GM12878 (cell line): ENCODE results near the gene MBOAT7. TPM values are rescaled to one million over a fixed set of nuclear protein-coding genes. Genes with fewer than 3 reads are reported as not detected.

Experiments used
- ATAC-seq: fragments of 200-7000 bp; cut with Tn5 transposase; 3 replicates; pipeline ENCODE4 v1.9.1; 2020; ENCODE audit warnings: mild to moderate bottlenecking, moderate library complexity
- BruUV-seq: library from RNA; stranded (reverse); fragments of 400-500 nt; replicated peaks from 2 replicates; lab custom pipeline; 2021; lab: Mats Ljungman, UMichigan
- CTCF ChIA-PET: fragments of 300-600 bp; sonication (Branson Sonifier 250); formaldehyde crosslinking; extraction: SDS; loops from one replicate; lab custom pipeline; 2021; ENCODE audit warnings: inconsistent platforms; lab: Yijun Ruan, JAX
- POLR2A ChIA-PET: fragments of 350-600 bp; formaldehyde crosslinking; extraction: SDS; loops from one replicate; lab custom pipeline; 2021; ENCODE audit warnings: inconsistent platforms; lab: Charles Lee
- RAD21 ChIA-PET: fragments of 300-600 bp; sonication (Branson Sonifier 250); formaldehyde crosslinking; loops from one replicate; lab custom pipeline; 2023; ENCODE audit warnings: antibody characterized with exemption; ENCODE audit not compliant: unreplicated experiment; lab: Charles Lee
- SMC1A ChIA-PET: fragments of 300-600 bp; sonication (Branson Sonifier 250); formaldehyde crosslinking; loops from one replicate; lab custom pipeline; 2023; ENCODE audit not compliant: unreplicated experiment, uncharacterized antibody; lab: Charles Lee
- DNase-seq: peaks from one replicate; pipeline ENCODE4 v3.0.0-alpha.2; 2011; ENCODE audit warnings: low read depth, low spot score
- FAIRE-seq: peaks from 3 replicates; lab custom pipeline; 2011; peaks lifted over from hg19 to GRCh38; lab: Jason Lieb, UNC
- H2AFZ ChIP-seq: 2 replicates; pipeline ENCODE4 v1.6.0; 2011; ENCODE audit warnings: low read depth, low read length, control low read depth; ENCODE audit not compliant: control insufficient read depth
- H3K27ac ChIP-seq: 2 replicates; pipeline ENCODE4 v1.5.1; 2011; ENCODE audit warnings: control low read depth; ENCODE audit not compliant: control insufficient read depth, insufficient read depth
- H3K27me3 ChIP-seq, 2 experiments: replicated peaks in 1 of 2; 2 replicates each; pipeline versions ENCODE4 v1.6.0 to v1.6.1; 2011; ENCODE audit warnings: low read length in 1 of 2; ENCODE audit not compliant: control insufficient read depth in 2 of 2, insufficient read depth in 2 of 2
- H3K36me3 ChIP-seq, 2 experiments: 2 replicates each; pipeline ENCODE4 v1.5.1; 2011; ENCODE audit warnings: low read length in 1 of 2; ENCODE audit not compliant: control insufficient read depth in 2 of 2, insufficient read depth in 2 of 2
- H3K4me1 ChIP-seq: 2 replicates; pipeline ENCODE4 v1.6.1; 2011; ENCODE audit warnings: mild to moderate bottlenecking, low read length, moderate library complexity, mixed read lengths; ENCODE audit not compliant: control insufficient read depth, insufficient read depth
- H3K4me2 ChIP-seq: 2 replicates; pipeline ENCODE4 v1.6.0; 2011; ENCODE audit warnings: control low read depth; ENCODE audit not compliant: control insufficient read depth, insufficient read depth
- H3K4me3 ChIP-seq: fragments of 200-600 bp; sonication (generic); 2 replicates; pipeline ENCODE4 v1.5.1; 2016
- H3K79me2 ChIP-seq: 2 replicates; pipeline ENCODE4 v1.6.0; 2011; ENCODE audit warnings: low read length; ENCODE audit not compliant: control insufficient read depth, insufficient read depth
- H3K9ac ChIP-seq: 2 replicates; pipeline ENCODE4 v1.8.0; 2011; ENCODE audit warnings: low read length, control low read depth, mixed read lengths; ENCODE audit not compliant: control insufficient read depth, insufficient read depth
- H3K9me3 ChIP-seq: replicated peaks from 3 replicates; pipeline ENCODE4 v1.5.1; 2011; ENCODE audit warnings: mild to moderate bottlenecking, low read length; ENCODE audit not compliant: control insufficient read depth, insufficient read depth
- H4K20me1 ChIP-seq: 2 replicates; pipeline ENCODE4 v1.6.0; 2011; ENCODE audit not compliant: control insufficient read depth, insufficient read depth
- FOS ChIP-seq: IDR thresholded peaks from 3 replicates; pipeline ENCODE4 v1.6.1; 2011; ENCODE audit warnings: borderline replicate concordance; ENCODE audit not compliant: insufficient read length; ENCODE audit errors: extremely low read depth
- JUND ChIP-seq: IDR thresholded peaks from 2 replicates; pipeline ENCODE4 v1.6.1; 2012; ENCODE audit warnings: low read depth, mild to moderate bottlenecking, low read length, improper control_type of control experiment, moderate library complexity
- MEF2B ChIP-seq: fragments of 450-650 bp; IDR thresholded peaks from 2 replicates; pipeline ENCODE4 v1.6.1; 2018; ENCODE audit warnings: mild to moderate bottlenecking, moderate library complexity; ENCODE audit not compliant: partially characterized antibody, poor library complexity, severe bottlenecking
- SMAD1 ChIP-seq: fragments of 450-650 bp; IDR thresholded peaks from 2 replicates; pipeline ENCODE4 v1.6.1; 2018; ENCODE audit warnings: mild to moderate bottlenecking, low read depth; ENCODE audit not compliant: partially characterized antibody
- SMARCA5 ChIP-seq: fragments of 450-650 bp; IDR thresholded peaks from 2 replicates; pipeline ENCODE4 v1.6.1; 2017; ENCODE audit warnings: mild to moderate bottlenecking
- STAT1 ChIP-seq: fragments of 450-650 bp; conservative IDR thresholded peaks from 2 replicates; pipeline ENCODE4 v1.6.1; 2014; ENCODE audit warnings: antibody characterized with exemption, mild to moderate bottlenecking
- TBL1XR1 ChIP-seq: IDR thresholded peaks from 2 replicates; pipeline ENCODE4 v1.6.1; 2012; ENCODE audit warnings: low read depth, low read length, improper control_type of control experiment
- USF1 ChIP-seq: IDR thresholded peaks from 2 replicates; pipeline ENCODE4 v1.6.1; 2011; ENCODE audit warnings: borderline replicate concordance, low read depth, mild to moderate bottlenecking, moderate library complexity, mixed read lengths, low read length; ENCODE audit not compliant: insufficient read depth; ENCODE audit errors: extremely low read length
- WGBS: methylation state at CpG from one replicate; pipeline ENCODE4 v1.1.6; 2016; ENCODE audit warnings: low lambda C conversion rate; ENCODE audit not compliant: insufficient replicate concordance, insufficient coverage; ENCODE audit errors: missing lambda C conversion rate; 5-methylcytosine and 5-hydroxymethylcytosine counted together
- in situ Hi-C: fragments of 300-500 bp; cut with MboI; formaldehyde crosslinking; loops from 9 replicates; pipeline ENCODE4 v1.14.3; 2018; ENCODE audit warnings: mixed read lengths
- intact Hi-C: fragments of 100-400 bp; cut with micrococcal nuclease; formaldehyde crosslinking; loops from one replicate; pipeline ENCODE4 v1.14.2; 2022; ENCODE audit not compliant: unreplicated experiment
- polyA plus RNA-seq, 11 experiments: library from polyadenylated mRNA; depleted of rRNA in 4 of 11; unstranded in 6 of 11; stranded (reverse) in 5 of 11; fragments of >200 nt; fragmentation: Nextera tagmentation in 4 of 11; fragmentation: Illumina TruSeq in 1 of 11; extraction: Ambion mirVana in 4 of 11; extraction: Trizol in 1 of 11; gene quantifications; 1 replicate in 1 of 11; 2 replicates in 10 of 11; pipeline versions ENCODE4 v1.2.1 to v1.2.3, GENCODE V29; 2011 to 2016; ENCODE audit warnings: inconsistent platforms in 2 of 11, missing spikeins in 2 of 11, low read depth in 1 of 11
- total RNA-seq, 4 experiments: library from RNA; depleted of rRNA in 3 of 4; stranded (reverse); fragments of >200 nt in 3 of 4; fragmentation: Illumina TruSeq in 1 of 4; extraction: Trizol in 1 of 4; gene quantifications; 2 replicates each; pipeline versions ENCODE4 v1.2.1 to v1.2.3, GENCODE V29; 2013 to 2021
- TF ChIP-seq, protein P1 (sequence below): fragments of 450-650 bp; IDR thresholded peaks from 2 replicates; pipeline ENCODE4 v1.6.1; 2017; ENCODE audit warnings: low read depth, mild to moderate bottlenecking, moderate library complexity
- TF ChIP-seq, protein P2 (sequence below): fragments of 450-650 bp; IDR thresholded peaks from 2 replicates; pipeline ENCODE4 v1.6.1; 2017; ENCODE audit warnings: mild to moderate bottlenecking, low read depth, inconsistent platforms; ENCODE audit not compliant: poor library complexity, severe bottlenecking

The MBOAT7 gene
- total and polyA plus RNA-seq, 10 of the 15 experiments (the other 5 are each of a cell fraction or from before 2014, with no cell fraction given): 0.69 to 44.5 (median 21.7) TPM

GRCh38 chr19:54128441-54128725, 61.0 kb downstream of the MBOAT7 start:
- Histone ChIP-seq H3K27ac (no peak overlapping the region), H3K4me3 (no peak overlapping the region), H3K9me3 (no peaks in the 10 kb centered on the region), H3K4me2 (no peak overlapping the region), H3K36me3 (peaks cover 0 to 27% of the 10 kb centered on the region in 2 experiments; a peak in 3 of 4 replicates), H4K20me1 (no peaks in the 10 kb centered on the region), H3K27me3 (no peaks in the 10 kb centered on the region), H3K79me2 (no peaks in the 10 kb centered on the region), H3K4me1 (no peaks in the 10 kb centered on the region), H2AFZ (no peak overlapping the region), H3K9ac (no peak overlapping the region)
- POLR2A ChIA-PET: no interaction called here
- ATAC-seq (no peak), FAIRE-seq (no peak), DNase-seq (no peak)
- RAD21 ChIA-PET: no interaction called here
- no TSS peak for BruUV-seq
- intact Hi-C loops (no loop called here), in situ Hi-C loops (loop anchor here (25.0 kb wide), 1 partner anchor 1534 kb away; the partner anchor contains the start of gene U2AF2)
- TF ChIP-seq FOS: no peak
- WGBS: 88% methylated on average over 14 of the region's 20 CpGs
- SMC1A ChIA-PET: no interaction called here
- CTCF ChIA-PET: no interaction called here

- ChIA-PET RAD21 (no interaction called here), SMC1A (no interaction called here), CTCF (no interaction called here), POLR2A (no interaction called here)
- Histone ChIP-seq H3K4me3 (no peak overlapping the region), H2AFZ (no peak overlapping the region), H3K27me3 (no peaks in the 10 kb centered on the region), H4K20me1 (no peaks in the 10 kb centered on the region), H3K36me3 (peaks cover 0 to 27% of the 10 kb centered on the region in 2 experiments; a peak in 3 of 4 replicates), H3K79me2 (no peaks in the 10 kb centered on the region), H3K9me3 (no peaks in the 10 kb centered on the region), H3K9ac (no peak overlapping the region), H3K4me1 (no peaks in the 10 kb centered on the region), H3K27ac (no peak overlapping the region), H3K4me2 (no peak overlapping the region)
- TSS peak; percentile 31 for BruUV-seq
- ATAC-seq: no peak
- intact Hi-C loops (no loop called here), in situ Hi-C loops (loop anchor here (25.0 kb wide), 1 partner anchor 1534 kb away; the partner anchor contains the start of gene U2AF2)
- no peak for FAIRE-seq
- DNase-seq: no peak
- WGBS: 96% methylated on average over 27 of the region's 44 CpGs
- TF ChIP-seq USF1 (no peak), SMARCA5 (no peak), JUND (no peak), STAT1 (no peak), FOS (no peak), TBL1XR1 (no peak), SMAD1 (no peak), MEF2B (no peak)
- TF ChIP-seq, protein P1, sequence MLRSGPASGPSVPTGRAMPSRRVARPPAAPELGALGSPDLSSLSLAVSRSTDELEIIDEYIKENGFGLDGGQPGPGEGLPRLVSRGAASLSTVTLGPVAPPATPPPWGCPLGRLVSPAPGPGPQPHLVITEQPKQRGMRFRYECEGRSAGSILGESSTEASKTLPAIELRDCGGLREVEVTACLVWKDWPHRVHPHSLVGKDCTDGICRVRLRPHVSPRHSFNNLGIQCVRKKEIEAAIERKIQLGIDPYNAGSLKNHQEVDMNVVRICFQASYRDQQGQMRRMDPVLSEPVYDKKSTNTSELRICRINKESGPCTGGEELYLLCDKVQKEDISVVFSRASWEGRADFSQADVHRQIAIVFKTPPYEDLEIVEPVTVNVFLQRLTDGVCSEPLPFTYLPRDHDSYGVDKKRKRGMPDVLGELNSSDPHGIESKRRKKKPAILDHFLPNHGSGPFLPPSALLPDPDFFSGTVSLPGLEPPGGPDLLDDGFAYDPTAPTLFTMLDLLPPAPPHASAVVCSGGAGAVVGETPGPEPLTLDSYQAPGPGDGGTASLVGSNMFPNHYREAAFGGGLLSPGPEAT: no peak
- TF ChIP-seq, protein P2, sequence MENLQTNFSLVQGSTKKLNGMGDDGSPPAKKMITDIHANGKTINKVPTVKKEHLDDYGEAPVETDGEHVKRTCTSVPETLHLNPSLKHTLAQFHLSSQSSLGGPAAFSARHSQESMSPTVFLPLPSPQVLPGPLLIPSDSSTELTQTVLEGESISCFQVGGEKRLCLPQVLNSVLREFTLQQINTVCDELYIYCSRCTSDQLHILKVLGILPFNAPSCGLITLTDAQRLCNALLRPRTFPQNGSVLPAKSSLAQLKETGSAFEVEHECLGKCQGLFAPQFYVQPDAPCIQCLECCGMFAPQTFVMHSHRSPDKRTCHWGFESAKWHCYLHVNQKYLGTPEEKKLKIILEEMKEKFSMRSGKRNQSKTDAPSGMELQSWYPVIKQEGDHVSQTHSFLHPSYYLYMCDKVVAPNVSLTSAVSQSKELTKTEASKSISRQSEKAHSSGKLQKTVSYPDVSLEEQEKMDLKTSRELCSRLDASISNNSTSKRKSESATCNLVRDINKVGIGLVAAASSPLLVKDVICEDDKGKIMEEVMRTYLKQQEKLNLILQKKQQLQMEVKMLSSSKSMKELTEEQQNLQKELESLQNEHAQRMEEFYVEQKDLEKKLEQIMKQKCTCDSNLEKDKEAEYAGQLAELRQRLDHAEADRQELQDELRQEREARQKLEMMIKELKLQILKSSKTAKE: no peak
These were observed 61.5 kb downstream of the MBOAT7 start for GRCh38 chr19:54127688-54128440.
